Keratinocyte (primary cell): Measurements from ENCODE around the gene KDM1B. TPM values are rescaled to one million over a fixed set of nuclear protein-coding genes. Genes with fewer than 3 reads are reported as not detected.

Experiments used
- DNase-seq: peaks from one replicate; pipeline ENCODE4 v3.0.0-alpha.2; 2011; ENCODE audit warnings: low read depth, missing footprints, low spot score
- FAIRE-seq: peaks from 2 replicates; lab custom pipeline; 2011; peaks lifted over from hg19 to GRCh38; lab: Jason Lieb, UNC
- H2AFZ ChIP-seq: 2 replicates; pipeline ENCODE4 v1.6.0; 2012; ENCODE audit warnings: low read length, control low read depth, inconsistent platforms; ENCODE audit not compliant: control insufficient read depth
- H3K27ac ChIP-seq: 2 replicates; pipeline ENCODE4 v1.5.1; 2011; ENCODE audit warnings: low read length; ENCODE audit not compliant: control insufficient read depth, insufficient read depth
- H3K27me3 ChIP-seq: 3 replicates; pipeline ENCODE4 v1.6.0; 2011; ENCODE audit warnings: low read length; ENCODE audit not compliant: control insufficient read depth, insufficient read depth; ENCODE audit errors: extremely low read depth
- H3K36me3 ChIP-seq, 2 experiments: 2 replicates in 1 of 2; 3 replicates in 1 of 2; pipeline ENCODE4 v1.5.1; 2011; ENCODE audit warnings: low read length in 2 of 2, mild to moderate bottlenecking in 1 of 2; ENCODE audit not compliant: control insufficient read depth in 2 of 2, insufficient read depth in 2 of 2; ENCODE audit errors: extremely low read depth in 1 of 2
- H3K4me1 ChIP-seq: 3 replicates; pipeline ENCODE4 v1.5.1; 2011; ENCODE audit warnings: low read length; ENCODE audit not compliant: control insufficient read depth, insufficient read depth; ENCODE audit errors: extremely low read depth
- H3K4me2 ChIP-seq: 3 replicates; pipeline ENCODE4 v1.6.0; 2011; ENCODE audit warnings: low read depth, low read length; ENCODE audit not compliant: control insufficient read depth, insufficient read depth; ENCODE audit errors: extremely low read depth
- H3K4me3 ChIP-seq, 3 experiments: fragments of 200-600 bp in 1 of 3; sonication (generic) in 1 of 3; 2 replicates in 2 of 3; 3 replicates in 1 of 3; pipeline ENCODE4 v1.5.1; 2011 to 2016; ENCODE audit warnings: low read length in 3 of 3, mild to moderate bottlenecking in 3 of 3, control low read depth in 2 of 3, inconsistent platforms in 1 of 3, low read depth in 1 of 3, mixed read lengths in 1 of 3, mixed run types in 1 of 3, moderate library complexity in 1 of 3; ENCODE audit not compliant: control insufficient read depth in 2 of 3, insufficient read depth in 2 of 3; ENCODE audit errors: extremely low read depth in 1 of 3
- H3K79me2 ChIP-seq: 2 replicates; pipeline ENCODE4 v1.6.0; 2012; ENCODE audit warnings: low read length; ENCODE audit not compliant: control insufficient read depth, insufficient read depth
- H3K9ac ChIP-seq: 3 replicates; pipeline ENCODE4 v1.6.0; 2011; ENCODE audit warnings: low read length; ENCODE audit not compliant: control insufficient read depth, insufficient read depth; ENCODE audit errors: extremely low read depth
- H3K9me1 ChIP-seq: 3 replicates; pipeline ENCODE4 v1.6.0; 2011; ENCODE audit warnings: low read length; ENCODE audit not compliant: control insufficient read depth, insufficient read depth; ENCODE audit errors: extremely low read depth
- H3K9me3 ChIP-seq: 2 replicates; pipeline ENCODE4 v1.5.1; 2012; ENCODE audit warnings: low read depth, low read length; ENCODE audit not compliant: control insufficient read depth
- H4K20me1 ChIP-seq: 3 replicates; pipeline ENCODE4 v1.6.0; 2011; ENCODE audit warnings: low read length; ENCODE audit not compliant: control insufficient read depth, insufficient read depth; ENCODE audit errors: extremely low read depth
- CTCF ChIP-seq, 3 experiments: IDR thresholded peaks in 1 of 3; conservative IDR thresholded peaks in 1 of 3; optimal IDR thresholded peaks in 1 of 3; 2 replicates in 2 of 3; 3 replicates in 1 of 3; pipeline versions ENCODE3 to v1.5.1; 2011; ENCODE audit warnings: low read length in 3 of 3, mild to moderate bottlenecking in 3 of 3, moderate library complexity in 2 of 3, control low read depth in 1 of 3, inconsistent platforms in 1 of 3; ENCODE audit not compliant: insufficient read depth in 2 of 3; ENCODE audit errors: extremely low read depth in 1 of 3
- EZH2 ChIP-seq: IDR thresholded peaks from one replicate; pipeline ENCODE4 v1.6.1; 2012; ENCODE audit warnings: inconsistent platforms, mild to moderate bottlenecking, low read length, moderate library complexity
- dilution Hi-C: fragments of 300-500 bp; cut with MboI; formaldehyde crosslinking; loops from one replicate; pipeline ENCODE4 v1.7.0; 2020; ENCODE audit warnings: low sequenced_read_pairs; ENCODE audit not compliant: extremely low pct_ligation_motif_present
- polyA plus RNA-seq, 5 experiments: library from polyadenylated mRNA; depleted of rRNA in 3 of 5; stranded (reverse) in 3 of 5; stranded (forward) in 1 of 5; unstranded in 1 of 5; fragments of >200 nt; gene quantifications; 1 replicate in 1 of 5; 2 replicates in 3 of 5; 3 replicates in 1 of 5; pipeline versions ENCODE4 v1.2.1 to v1.2.3, GENCODE V29; 2011 to 2012; ENCODE audit warnings: missing spikeins in 2 of 5, low read depth in 1 of 5, low replicate concordance in 1 of 5

The KDM1B gene
- polyA plus RNA-seq, 1 donor (not counting 4 experiments of a cell fraction or from before 2014, with no cell fraction given), result 32.7 TPM

DNA sequence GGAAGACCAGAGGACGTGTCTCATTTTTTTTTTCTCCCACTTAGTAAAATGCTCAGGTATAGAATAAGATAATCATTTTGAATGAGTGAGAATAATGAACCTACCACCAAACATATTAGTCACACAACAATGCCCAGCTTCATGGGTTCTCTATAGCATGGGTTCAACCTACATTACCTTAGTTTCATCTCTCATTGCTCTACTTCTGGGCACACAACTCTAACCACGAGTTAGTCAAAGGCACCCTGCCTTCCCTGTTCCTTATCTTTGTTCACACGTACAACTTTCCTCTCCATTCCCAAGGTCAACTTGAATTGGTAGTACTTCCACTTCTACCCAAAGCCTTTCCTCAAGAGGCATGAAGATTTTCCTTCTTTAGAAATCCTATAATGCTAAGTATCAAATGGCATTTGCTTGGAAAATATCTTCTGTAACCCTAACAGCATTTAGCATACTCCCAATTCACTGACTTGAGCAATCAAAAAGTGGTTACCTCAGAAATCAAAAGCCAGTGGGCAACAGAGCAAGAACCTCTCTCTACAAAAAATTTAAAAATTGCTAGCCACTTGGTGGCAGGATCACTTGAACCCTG lies 88.2 kb downstream of the KDM1B start:
- Histone ChIP-seq H3K36me3 (peaks cover 1 to 23% of the 10 kb centered on the region in 2 experiments), H3K9me3 (no peaks in the 10 kb centered on the region), H3K27ac (peak overlapping the region; percentile 90), H4K20me1 (no peaks in the 10 kb centered on the region), H3K4me1 (peaks cover 36% of the 10 kb centered on the region), H3K4me2 (no peak overlapping the region), H2AFZ (no peak overlapping the region), H3K4me3 (no peak overlapping the region), H3K27me3 (no peaks in the 10 kb centered on the region), H3K79me2 (peaks cover 25% of the 10 kb centered on the region), H3K9ac (no peak overlapping the region), H3K9me1 (no peaks in the 10 kb centered on the region)
- DNase-seq (no peak), FAIRE-seq (no peak)
- dilution Hi-C loops, result no loop called here
- TF ChIP-seq EZH2 (no peak), CTCF (optimal IDR thresholded peaks at IDR 0.05 in 1 of 3, IDR thresholded peaks at IDR 0.05 in 1 of 3, conservative IDR thresholded peaks at IDR 0.05 in 1 of 3; ENCODE audit: extremely low read depth in 1 of 3, insufficient read depth in 2 of 3, low read length in 3 of 3) (no peak)

GRCh38 chr6:18244251-18244650 lies 89.0 kb downstream of the KDM1B start:
- TF ChIP-seq EZH2 (no peak), CTCF (optimal IDR thresholded peaks at IDR 0.05 in 1 of 3, IDR thresholded peaks at IDR 0.05 in 1 of 3, conservative IDR thresholded peaks at IDR 0.05 in 1 of 3; ENCODE audit: extremely low read depth in 1 of 3, insufficient read depth in 2 of 3, low read length in 3 of 3) (no peak)
- no peak for FAIRE-seq
- Histone ChIP-seq H3K9me3 (no peaks in the 10 kb centered on the region), H2AFZ (no peak overlapping the region), H3K27me3 (no peaks in the 10 kb centered on the region), H3K27ac (no peak overlapping the region), H3K4me2 (no peak overlapping the region), H3K9ac (no peak overlapping the region), H4K20me1 (no peaks in the 10 kb centered on the region), H3K4me1 (peaks cover 36% of the 10 kb centered on the region), H3K36me3 (peaks cover 1 to 23% of the 10 kb centered on the region in 2 experiments), H3K4me3 (no peak overlapping the region), H3K9me1 (no peaks in the 10 kb centered on the region), H3K79me2 (peaks cover 27% of the 10 kb centered on the region)
- DNase-seq, result no peak
- dilution Hi-C loops, result no loop called here
